Measurements from ENCODE around the gene EVX1. TPM values are rescaled to one million over a fixed set of nuclear protein-coding genes. Genes with fewer than 3 reads are reported as not detected.

The EVX1 gene
- polyA plus RNA-seq (ENCODE audit: insufficient read length in 4 of 4): under 1 TPM in 2 of 4 donors, not detected in 2; 0.06 to 0.07 TPM

DNA sequence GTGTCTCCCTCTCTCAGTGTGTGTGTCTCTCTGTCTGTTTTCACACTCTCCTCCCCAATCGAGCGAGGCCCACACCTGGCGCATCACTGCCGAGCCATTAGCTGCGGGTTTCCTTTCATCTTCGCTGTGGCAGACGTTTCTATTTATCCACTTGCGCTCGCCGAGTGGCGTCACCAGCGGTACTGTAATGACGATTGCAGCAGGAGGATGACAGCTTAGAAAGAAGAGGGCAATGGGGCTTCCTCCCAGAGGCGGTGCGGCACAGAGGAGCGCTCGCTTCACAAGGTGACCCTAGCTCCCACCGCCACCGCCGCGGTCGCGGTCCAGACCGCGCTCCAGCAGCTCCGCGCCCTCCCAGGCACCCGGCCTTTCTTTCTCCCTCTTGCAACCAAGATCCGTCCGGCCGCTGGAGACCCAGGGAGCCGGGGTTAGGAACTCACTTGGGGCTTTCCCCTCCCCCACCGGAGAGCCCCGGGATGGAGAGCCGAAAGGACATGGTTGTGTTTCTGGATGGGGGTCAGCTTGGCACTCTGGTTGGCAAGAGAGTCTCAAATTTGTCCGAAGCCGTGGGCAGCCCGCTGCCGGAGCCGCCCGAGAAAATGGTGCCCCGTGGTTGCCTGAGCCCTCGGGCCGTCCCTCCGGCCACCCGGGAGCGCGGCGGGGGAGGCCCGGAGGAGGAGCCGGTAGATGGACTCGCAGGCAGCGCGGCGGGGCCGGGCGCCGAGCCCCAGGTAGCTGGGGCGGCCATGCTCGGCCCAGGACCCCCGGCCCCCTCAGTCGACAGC lies at the start of gene EVX1:
Gene EVX1 (plus strand): TSS at position 248 of the 785 bp plus-strand sequence. CDS start 229 bp downstream, at position 477.
- no peak for DNase-seq (ENCODE audit: low read depth in 4 of 4, low spot score in 2 of 4)

DNA sequence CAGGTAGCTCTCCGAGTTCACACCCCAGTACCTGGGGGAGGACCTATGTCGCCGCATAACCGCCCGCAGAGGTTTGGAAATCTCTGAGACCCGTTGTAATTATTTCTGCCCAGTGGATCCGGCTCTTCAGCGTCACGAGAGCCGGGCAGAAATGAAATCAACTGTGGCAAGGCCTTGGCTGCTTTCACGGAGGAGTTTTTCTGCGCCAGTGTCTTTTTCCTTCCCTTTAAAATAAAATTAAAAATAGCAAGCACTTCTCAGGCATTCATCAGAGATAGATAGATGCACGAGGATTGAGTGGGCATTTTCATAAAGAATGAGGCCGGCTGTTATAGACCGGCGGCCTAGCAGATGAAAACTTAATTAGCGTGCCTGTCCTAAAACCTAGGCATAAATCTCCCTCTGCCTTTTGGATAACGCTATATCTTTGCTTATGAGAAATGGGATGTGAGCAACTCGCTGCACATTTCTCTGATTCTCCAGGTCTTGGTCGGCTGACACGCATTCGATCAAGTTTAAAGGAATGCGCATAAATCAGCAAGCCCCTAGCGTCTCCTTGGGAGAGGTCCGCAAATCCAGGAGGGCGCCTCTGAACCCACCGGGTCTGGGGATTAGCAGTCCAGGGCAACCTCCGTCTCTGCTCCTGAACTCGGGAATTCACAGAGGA lies 49.1 kb upstream of the EVX1 start:
- DNase-seq (ENCODE audit: low read depth in 4 of 4, low spot score in 2 of 4): peak in 1 of 4 donors; percentile 48

DNA sequence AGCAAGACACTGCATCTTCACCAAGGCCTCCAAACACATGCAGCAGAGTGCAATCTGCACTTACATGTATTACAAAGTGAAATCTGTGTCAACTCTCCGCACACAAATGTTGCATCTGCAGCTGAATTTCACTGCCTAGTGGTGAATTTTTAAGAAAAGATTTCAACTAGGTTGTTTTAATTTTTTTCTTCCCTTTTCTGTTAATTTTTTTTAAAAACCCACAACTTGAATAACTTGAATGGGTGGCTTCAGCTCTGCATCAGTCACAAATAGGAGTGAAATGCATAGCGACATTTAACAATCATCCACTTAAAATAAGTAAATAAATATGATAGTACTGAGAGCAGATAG lies 48.6 kb upstream of the EVX1 start:
- peak in 1 of 4 donors; percentile 19 for DNase-seq (ENCODE audit: low read depth in 4 of 4, low spot score in 2 of 4)

DNA sequence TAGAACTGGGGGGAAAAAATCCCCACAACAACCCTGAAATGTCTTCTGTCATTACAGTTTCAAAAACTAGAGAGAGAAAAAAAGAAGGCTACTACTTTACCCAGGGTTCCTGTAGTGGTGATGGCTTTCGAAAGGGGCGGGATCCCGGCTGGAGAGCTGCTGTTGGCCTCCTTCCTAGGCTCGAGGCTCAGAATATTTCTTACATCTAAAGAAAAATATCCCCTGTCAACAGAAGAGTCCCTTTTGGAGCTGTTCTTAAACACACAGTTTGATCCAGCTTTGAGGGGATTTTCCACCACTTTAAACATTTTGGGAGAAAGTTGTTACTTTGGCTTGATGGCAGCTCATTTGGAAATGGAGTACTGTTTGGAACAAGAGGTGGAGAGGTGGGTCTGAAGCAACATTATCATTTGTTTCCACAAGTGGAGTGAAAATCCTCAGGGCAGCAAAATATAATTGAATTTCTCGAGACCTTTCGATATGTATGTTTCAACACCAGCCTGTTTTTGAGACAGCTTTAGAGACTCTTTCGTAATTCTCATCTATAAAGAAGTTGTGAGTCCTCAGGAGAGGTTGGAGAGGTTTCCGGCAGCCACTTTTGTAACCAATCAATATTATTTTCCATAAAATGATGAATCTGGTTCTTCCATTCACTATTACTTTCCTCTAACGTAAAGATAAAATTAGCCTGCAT lies 47.8 kb upstream of the EVX1 start:
- DNase-seq (ENCODE audit: low read depth in 4 of 4, low spot score in 2 of 4): peak in 1 of 4 donors; percentile 27

DNA sequence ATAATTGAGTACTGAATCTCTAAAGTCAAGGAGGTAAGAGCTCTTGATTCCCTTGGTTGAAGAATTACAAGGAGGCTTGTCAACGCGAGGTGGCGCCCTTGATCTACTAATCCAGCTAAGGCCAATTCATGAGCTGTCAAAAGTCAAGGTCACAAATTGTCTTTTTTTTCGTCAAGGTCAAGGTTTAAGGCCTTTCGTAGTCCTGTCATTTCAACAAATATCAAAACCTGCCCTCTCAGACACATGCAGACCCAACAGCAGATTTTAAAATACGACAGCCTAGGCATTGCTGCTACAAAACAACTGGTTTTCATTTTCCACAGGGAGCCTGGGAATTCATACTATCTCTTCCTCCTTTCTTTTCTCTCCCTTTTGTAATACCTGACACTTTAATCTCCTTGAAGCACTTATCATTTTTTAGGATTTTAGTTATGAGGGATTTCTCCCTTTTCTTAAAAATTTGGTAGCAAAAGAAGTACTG lies 46.3 kb upstream of the EVX1 start:
- peak in 1 of 4 donors; percentile 82 for DNase-seq (ENCODE audit: low read depth in 4 of 4, low spot score in 2 of 4)

DNA sequence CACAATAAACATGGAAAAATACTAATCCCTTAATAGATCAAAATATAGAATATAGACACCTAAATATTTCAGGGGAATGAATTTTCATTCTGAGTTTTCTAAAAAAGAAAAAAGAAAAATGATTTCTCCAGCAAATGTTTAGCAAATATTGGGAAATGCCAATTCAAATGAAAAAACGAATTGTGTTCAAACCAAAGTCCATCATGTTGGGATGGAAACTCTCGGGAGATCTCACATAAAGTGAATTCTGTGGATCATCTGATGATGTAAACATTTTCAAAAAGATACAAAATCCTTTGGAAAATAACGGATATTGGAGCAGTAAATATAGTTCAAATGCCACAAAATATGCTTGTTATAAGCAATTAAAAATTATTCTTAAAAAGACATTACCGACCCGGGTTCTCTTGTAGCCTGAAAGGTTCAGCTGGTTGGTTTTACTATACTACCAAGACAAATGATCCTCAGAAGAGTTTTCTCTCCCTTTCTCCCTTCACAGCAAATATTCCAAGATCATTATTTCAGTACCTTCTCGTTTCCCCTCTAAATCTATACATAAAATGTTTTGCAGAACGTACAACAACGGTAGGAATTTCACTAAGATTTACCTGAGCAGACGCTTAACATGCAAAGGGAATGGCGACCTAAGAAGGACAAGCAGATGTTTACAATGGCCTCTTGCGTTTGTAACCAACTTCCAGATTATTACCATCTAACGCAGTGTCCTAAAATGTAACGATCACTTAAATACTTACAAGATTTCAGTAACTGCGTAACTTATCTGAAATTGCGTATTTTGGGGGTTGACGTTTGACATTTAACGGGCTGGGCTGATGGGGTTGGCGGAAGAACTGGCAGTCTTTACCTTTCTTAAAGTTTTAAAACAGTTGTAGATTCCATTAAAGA lies 45.2 kb upstream of the EVX1 start:
- peak in 1 of 4 donors; percentile 38 for DNase-seq (ENCODE audit: low read depth in 4 of 4, low spot score in 2 of 4)

DNA sequence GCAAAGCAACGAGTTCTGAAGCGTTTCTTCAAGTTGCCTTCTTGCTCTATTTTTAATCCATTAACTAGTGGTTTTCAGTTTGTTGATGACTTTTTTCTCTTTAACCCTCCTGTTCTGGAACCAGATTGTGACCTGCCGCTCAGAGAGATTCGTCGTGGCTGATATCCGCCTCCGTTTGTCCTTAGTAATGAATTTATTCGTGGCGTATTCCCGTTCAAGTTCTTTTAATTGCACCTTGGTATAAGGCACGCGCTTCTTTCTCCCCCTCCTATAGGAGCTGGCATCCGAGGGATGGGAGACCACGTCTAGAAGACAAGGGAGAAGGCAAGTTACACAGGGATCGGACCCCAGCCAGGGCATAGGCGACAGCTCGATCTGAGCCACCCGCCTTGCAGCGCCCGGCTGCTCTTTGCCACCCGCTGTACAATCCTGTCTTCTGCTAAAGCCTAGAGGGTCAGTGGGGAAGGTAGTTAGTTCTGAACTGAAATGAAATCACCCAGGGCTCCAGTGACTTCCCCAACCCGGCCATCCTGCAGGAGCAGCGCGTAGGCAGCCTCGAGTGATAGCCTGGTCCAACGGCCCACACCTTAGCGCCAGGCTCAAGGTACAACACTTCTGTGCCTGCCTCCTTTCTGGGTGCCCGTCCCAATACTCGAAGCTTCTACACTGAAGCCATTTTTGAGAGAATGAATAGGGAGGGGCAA lies 44.3 kb upstream of the EVX1 start:
- DNase-seq (ENCODE audit: low read depth in 4 of 4, low spot score in 2 of 4): peak in 1 of 4 donors; percentile 28

DNA sequence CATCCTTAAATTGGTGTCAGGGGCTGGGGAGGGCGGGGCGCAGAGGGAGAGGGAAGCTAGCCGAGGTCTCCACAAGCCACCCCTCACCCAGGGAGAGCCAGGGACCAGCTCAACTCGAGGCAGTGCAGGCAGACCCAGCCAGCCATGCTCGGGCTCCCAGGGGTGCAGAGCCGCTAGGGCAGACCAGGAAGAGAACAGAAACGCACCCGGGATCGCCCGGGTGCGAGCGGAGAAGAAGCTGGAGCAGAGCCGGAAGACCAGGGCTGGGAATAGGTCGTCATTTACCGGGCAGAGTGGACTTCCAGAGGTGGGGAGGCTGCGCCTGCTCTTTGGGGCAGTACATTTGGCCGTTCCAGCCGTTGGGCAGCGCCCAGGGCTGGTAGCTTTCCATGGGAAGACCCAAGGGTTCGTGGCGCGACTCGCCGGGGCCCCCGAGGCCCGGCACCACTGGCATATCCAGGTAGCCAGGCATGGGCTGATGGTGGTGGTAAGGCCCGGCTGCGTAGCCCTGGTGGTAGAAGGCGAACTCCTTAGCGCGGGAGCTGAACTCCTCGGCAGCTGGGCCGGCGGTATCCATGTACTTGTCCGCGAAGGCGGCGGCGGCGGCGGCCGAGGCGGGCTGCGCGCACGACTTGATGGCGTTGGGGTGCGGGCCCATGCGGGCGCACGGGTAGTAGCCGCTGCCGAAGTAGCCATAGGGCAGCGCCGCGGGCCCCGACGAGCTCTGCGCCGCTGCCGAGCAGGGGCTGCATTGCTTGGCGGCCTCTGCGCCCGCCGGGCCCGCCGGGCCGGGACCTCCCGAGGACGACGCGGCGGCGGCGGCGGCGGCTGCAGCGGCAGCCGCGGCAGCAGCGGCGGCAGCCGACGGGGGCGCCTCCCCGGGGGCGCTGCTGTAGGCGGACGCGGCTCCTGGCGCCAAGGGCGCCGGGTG lies 43.5 kb upstream of the EVX1 start:
- DNase-seq (ENCODE audit: low read depth in 4 of 4, low spot score in 2 of 4): peak in 1 of 4 donors; percentile 21

DNA sequence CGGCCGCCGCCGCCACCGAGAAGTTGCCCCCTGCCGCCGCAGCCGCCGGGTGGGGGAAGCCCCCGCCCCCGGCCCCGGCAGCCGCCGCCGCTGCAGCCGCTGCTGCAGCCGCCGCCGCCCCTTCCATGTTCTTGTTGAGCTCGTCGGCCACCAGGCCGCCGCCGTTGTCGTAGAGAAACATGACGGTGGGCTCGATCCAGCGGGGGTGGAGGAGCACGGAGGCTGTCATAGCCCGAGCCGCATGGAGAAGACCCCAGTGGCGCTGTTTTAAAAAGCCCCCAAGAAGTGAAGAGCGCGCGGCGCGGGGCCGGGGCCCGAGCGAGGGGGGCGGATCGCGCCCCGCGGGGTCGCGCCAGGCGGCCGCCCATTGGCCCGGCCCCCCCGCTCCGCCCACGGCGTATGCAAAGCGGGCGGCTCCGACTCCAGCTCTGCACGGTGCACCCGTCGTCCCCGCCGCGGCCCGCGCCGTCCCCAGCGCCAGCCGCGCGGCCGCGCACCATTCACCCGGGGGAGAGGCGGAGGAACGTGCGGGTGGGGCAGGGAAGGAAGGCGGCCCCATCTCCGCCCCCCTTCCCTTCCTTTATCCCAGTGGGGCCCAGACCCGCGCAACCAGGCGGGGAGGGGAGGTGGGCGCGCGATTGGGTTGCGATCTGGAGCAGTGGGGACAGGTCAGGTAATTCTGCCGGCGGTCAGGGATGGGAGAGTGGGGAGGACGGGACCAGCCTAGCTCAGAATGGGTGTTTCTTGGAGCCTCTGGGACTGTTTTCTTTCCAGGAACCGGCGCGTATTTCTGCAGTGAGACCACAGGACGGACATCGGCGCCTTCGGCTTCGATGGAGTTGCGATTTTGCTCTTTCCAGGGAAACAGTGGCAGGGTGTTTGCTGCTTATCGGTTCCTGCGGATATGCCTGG lies 42.5 kb upstream of the EVX1 start, which contains the start of gene HOXA13:
Gene HOXA13 (minus strand): TSS at position 243 of the 912 bp plus-strand sequence. CDS start 14 bp downstream, at position 229.
- peak in 1 of 4 donors; percentile 26 for DNase-seq (ENCODE audit: low read depth in 4 of 4, low spot score in 2 of 4)

DNA sequence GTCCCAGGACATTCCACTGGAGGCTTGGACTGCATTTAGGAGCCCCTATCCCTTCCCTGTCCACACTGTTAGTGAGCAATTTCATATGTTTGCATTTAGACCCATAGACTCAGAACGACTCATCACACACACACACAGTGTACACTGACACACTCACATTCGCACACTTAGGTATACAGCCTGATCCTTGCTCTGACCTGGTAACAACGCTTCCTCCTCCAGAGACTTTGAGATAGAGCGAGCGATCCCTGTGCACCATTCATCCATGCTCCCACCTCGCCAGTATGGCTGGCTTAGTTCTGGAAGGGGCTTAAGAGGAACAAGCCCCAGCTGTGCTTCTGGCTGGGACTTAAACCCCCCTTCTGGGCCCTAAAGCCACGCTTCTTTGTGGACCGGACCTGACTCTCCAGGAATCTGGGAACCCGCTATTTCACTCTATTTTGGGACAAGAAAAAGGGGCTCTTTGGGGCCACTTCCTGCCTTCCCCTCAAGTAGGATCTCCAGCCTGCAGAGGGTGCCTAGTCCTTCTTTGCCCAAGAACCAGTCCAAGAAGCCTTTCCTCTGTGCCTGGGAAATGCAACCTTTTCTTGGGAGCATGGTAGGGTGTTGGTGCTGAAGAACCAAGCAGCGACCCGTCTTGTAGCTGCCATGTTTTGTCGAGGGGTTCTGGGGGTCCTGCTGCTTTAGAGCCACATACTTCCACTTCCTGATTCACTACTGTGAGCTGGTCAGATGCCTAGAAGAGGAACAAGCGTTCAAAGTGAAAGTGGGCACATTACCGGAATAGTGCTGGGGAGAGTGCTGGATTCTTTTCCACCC lies 41.6 kb upstream of the EVX1 start:
- no peak for DNase-seq (ENCODE audit: low read depth in 4 of 4, low spot score in 2 of 4)

DNA sequence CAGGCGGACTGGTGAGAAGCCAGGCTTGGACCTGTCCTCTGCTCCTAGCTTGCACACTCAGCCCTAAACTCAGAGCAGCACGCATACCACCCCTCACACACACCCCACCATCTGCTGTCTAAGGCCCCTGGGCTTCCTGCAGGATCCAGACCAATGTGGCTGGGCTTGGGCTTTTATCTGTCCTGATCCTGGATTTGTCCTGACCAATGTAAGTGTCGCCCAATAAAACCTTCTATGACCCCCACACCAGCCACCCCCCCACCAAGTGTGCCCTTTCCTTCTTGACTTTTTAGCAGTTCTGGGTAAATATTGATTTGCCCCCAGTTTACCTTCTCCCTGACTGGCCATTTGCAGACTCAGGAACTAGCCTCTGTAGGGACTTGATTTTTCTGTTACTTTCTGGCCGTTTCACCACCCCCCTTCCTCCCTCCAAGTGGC lies 41.0 kb upstream of the EVX1 start:
- no peak for DNase-seq (ENCODE audit: low read depth in 4 of 4, low spot score in 2 of 4)

DNA sequence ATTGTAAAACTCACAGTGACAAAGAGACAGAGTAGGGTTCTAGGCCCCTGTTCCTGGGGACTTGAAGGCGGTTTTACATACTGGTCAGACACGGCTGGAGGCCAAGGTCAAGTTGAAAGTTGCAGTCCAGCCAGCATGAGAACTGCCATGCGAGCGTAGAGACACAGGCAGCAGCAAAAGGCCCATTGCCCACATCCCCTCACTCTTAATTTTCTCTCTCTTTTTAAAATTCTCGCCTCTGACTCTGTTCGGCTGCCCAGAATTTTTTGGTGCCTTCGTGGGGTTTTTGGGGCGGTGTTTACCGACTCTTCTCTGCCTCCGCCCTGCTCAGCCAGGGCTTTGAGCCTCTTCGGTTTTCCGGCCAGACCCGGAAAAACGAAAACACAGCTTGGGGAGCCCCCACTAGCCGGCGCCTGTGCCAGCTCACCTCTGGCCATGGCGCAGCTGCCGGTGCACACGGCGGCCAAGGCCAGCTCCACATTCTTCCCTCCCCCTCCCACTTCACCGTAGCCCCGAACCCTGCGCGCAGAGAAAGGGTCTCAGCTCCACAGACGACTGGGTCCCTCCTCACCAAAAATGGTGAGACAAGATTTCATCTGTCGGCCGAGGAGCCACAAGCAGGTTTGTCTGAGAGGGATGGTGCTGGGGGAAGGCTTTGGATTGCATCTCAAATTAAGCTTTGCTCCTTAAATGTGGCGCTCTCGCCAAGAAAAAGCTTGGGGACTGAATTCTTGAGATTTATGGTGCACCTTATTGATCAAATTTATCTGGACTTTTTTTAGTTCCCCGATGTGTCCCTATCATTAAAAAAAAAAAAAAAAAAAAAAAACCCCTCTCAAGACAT lies 40.4 kb upstream of the EVX1 start:
- DNase-seq (ENCODE audit: low read depth in 4 of 4, low spot score in 2 of 4): peak in 1 of 4 donors; percentile 32

DNA sequence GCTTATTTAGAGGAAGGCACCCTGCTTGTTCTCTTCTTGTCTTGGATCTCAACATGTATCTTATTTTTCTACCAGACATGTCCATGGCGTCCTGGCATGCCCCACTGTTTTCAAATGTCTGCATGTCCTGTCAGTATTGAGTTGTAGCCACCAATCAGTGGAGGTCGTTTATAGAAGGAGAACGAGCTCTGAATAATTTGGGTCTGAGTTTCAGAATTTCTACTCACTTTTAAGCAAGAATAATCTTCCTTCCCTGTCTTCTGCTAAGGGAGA lies 39.8 kb upstream of the EVX1 start:
- DNase-seq (ENCODE audit: low read depth in 4 of 4, low spot score in 2 of 4): no peak

DNA sequence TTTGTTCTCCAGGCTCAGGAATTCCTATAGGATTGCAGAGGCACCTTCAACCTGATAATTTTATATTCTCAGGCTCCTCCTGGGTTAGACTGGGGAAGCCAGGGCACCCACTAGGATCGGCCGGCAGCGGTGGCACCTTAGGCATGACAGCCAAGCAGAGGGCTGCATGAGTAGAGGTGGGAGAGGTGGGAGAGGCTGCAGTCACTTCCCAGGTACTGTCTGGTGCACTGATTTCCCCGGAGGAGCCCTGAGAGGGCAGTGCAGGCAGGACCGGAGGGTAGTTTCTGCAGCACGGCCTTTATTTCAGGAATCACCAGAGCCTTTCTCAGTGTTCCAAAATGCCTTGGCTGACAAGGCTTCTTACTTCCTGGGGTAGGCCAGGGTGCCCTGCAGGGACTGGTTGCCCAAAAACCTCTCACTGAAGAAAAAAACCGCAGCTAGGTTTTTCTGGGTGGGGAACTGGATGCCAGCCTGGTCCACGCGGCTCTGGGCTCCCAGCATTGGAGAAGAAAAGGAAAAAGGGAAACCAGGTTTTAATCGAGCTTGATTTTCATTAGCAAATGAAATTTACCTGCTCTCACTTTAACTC lies 39.1 kb upstream of the EVX1 start:
- DNase-seq (ENCODE audit: low read depth in 4 of 4, low spot score in 2 of 4): no peak

DNA sequence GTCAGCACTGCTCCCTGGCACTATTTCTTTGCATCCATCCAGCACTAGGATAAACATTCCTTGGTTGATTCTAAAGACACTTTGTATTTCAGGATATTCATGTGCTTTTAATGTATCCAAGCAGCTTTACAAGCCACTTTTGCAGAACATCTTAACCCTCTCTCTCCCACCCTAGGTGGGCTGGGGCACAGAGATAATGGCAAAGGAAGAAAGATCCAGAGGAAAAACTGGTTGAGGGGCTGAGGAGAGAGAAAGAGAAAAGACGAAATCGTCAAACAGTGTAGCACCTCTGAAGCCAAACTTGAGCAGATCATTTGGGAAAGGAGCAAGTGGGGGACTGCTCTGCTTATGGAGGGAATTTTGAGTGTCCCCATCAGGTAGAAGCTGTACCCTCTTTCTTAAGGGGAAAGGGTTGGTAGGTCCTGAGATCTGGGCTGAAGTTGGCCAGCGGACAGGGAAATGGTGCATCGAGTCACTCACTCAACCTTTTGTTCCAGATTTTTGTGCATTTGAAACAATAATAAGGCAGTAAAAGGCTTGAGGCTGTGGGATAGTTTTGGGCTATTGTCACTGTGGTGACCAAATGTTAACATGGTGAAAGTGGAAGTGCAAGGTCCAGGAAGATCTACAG lies 38.5 kb upstream of the EVX1 start:
- DNase-seq (ENCODE audit: low read depth in 4 of 4, low spot score in 2 of 4): no peak
